GM21619 (cell line): ENCODE measurements around the gene LDLR.
A peak's percentile ranks its signal among the peaks of the same experiment; 100 is the strongest.
"Not testable (repeated sequence)": the region's sequence is repeated elsewhere in the genome, so short reads cannot be mapped to it uniquely, and the experiment has no call there.

ENCODE experiments used
- ATAC-seq: cut with Tn5 transposase; IDR thresholded peaks from one replicate; pipeline ENCODE4 v1.9.1; 2021; ENCODE audit not compliant: unreplicated experiment

Gene LDLR

GRCh38 chr19:11138601-11139300 lies 49.5 kb downstream of the LDLR start:
- ATAC-seq: no peak

GRCh38 chr19:11140023-11140538 lies 50.8 kb downstream of the LDLR start:
- not testable (repeated sequence) for ATAC-seq

GRCh38 chr19:11140896-11141295 lies 51.6 kb downstream of the LDLR start:
- no peak for ATAC-seq

GRCh38 chr19:11141937-11142527 lies 52.8 kb downstream of the LDLR start:
- no peak for ATAC-seq

- no peak for ATAC-seq
Measured at GRCh38 chr19:11142528-11143171, 53.4 kb downstream of the LDLR start.

- no peak for ATAC-seq
Measured at GRCh38 chr19:11145536-11145924, 56.3 kb downstream of the LDLR start.

- ATAC-seq: no peak
Measured at GRCh38 chr19:11148001-11148400, 58.7 kb downstream of the LDLR start.

- ATAC-seq: no peak
Measured at GRCh38 chr19:11151181-11151580, 61.9 kb downstream of the LDLR start.

GRCh38 chr19:11152318-11153062 lies 63.2 kb downstream of the LDLR start:
- ATAC-seq: no peak

- no peak for ATAC-seq
Measured at GRCh38 chr19:11154683-11155047, 65.4 kb downstream of the LDLR start.

- peak; percentile 95 for ATAC-seq
Measured at GRCh38 chr19:11155373-11156120, 66.3 kb downstream of the LDLR start, which contains the start of gene SPC24. TSS of gene SPC24 (minus strand) at chr19:11155782. CDS start at chr19:11155776, 6 bp downstream.

GRCh38 chr19:11159598-11160439 lies 70.6 kb downstream of the LDLR start:
- no peak for ATAC-seq

GRCh38 chr19:11160440-11160768 lies 71.1 kb downstream of the LDLR start:
- ATAC-seq: not testable (repeated sequence)

GRCh38 chr19:11164296-11164695 lies 75.0 kb downstream of the LDLR start:
- no peak for ATAC-seq

- ATAC-seq: no peak
Measured at GRCh38 chr19:11164879-11165406, 75.7 kb downstream of the LDLR start.

GRCh38 chr19:11165486-11166030 lies 76.3 kb downstream of the LDLR start:
- ATAC-seq: no peak

- no peak for ATAC-seq
Measured at GRCh38 chr19:11166281-11167142, 77.2 kb downstream of the LDLR start.

- no peak for ATAC-seq
Measured at GRCh38 chr19:11168568-11168967, 79.3 kb downstream of the LDLR start.
